ENCODE results near the gene TCP11L2.

DNA sequence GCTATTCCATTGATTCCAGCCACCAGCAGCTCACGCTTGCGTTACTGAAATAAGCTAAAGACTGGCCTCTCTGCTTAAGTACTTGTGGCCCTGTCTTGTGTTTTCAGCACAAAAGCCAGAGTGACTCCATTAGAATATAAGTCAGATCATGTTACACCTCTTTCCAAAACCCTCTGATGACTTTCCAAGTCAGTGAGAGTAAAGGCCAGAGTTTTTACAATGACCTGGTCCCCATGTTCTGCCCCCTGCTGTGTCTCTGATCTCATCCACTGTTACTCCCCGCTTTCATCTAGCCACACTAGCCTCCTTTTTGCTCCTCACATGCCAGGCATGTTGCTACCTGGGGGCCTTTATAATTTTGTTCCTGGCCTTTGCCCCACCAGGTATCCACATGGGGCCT is 47.8 kb upstream of the TCP11L2 start:
- no peak for TF ChIP-seq SP1 (IDR thresholded peaks at IDR 0.05)
- TF ChIP-seq, protein P1, sequence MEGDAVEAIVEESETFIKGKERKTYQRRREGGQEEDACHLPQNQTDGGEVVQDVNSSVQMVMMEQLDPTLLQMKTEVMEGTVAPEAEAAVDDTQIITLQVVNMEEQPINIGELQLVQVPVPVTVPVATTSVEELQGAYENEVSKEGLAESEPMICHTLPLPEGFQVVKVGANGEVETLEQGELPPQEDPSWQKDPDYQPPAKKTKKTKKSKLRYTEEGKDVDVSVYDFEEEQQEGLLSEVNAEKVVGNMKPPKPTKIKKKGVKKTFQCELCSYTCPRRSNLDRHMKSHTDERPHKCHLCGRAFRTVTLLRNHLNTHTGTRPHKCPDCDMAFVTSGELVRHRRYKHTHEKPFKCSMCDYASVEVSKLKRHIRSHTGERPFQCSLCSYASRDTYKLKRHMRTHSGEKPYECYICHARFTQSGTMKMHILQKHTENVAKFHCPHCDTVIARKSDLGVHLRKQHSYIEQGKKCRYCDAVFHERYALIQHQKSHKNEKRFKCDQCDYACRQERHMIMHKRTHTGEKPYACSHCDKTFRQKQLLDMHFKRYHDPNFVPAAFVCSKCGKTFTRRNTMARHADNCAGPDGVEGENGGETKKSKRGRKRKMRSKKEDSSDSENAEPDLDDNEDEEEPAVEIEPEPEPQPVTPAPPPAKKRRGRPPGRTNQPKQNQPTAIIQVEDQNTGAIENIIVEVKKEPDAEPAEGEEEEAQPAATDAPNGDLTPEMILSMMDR (IDR thresholded peaks at IDR 0.05; ENCODE audit: low read depth, low read length, missing input control), result no peak
- TF ChIP-seq TAF1 (conservative IDR thresholded peaks at IDR 0.05), result no peak
- TF ChIP-seq FOXA1 (IDR thresholded peaks at IDR 0.05), result no peak
- no peak for TF ChIP-seq JUND (IDR thresholded peaks at IDR 0.05)
- TF ChIP-seq, protein P2, sequence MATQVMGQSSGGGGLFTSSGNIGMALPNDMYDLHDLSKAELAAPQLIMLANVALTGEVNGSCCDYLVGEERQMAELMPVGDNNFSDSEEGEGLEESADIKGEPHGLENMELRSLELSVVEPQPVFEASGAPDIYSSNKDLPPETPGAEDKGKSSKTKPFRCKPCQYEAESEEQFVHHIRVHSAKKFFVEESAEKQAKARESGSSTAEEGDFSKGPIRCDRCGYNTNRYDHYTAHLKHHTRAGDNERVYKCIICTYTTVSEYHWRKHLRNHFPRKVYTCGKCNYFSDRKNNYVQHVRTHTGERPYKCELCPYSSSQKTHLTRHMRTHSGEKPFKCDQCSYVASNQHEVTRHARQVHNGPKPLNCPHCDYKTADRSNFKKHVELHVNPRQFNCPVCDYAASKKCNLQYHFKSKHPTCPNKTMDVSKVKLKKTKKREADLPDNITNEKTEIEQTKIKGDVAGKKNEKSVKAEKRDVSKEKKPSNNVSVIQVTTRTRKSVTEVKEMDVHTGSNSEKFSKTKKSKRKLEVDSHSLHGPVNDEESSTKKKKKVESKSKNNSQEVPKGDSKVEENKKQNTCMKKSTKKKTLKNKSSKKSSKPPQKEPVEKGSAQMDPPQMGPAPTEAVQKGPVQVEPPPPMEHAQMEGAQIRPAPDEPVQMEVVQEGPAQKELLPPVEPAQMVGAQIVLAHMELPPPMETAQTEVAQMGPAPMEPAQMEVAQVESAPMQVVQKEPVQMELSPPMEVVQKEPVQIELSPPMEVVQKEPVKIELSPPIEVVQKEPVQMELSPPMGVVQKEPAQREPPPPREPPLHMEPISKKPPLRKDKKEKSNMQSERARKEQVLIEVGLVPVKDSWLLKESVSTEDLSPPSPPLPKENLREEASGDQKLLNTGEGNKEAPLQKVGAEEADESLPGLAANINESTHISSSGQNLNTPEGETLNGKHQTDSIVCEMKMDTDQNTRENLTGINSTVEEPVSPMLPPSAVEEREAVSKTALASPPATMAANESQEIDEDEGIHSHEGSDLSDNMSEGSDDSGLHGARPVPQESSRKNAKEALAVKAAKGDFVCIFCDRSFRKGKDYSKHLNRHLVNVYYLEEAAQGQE (IDR thresholded peaks at IDR 0.05), result no peak
- TF ChIP-seq, protein P3, sequence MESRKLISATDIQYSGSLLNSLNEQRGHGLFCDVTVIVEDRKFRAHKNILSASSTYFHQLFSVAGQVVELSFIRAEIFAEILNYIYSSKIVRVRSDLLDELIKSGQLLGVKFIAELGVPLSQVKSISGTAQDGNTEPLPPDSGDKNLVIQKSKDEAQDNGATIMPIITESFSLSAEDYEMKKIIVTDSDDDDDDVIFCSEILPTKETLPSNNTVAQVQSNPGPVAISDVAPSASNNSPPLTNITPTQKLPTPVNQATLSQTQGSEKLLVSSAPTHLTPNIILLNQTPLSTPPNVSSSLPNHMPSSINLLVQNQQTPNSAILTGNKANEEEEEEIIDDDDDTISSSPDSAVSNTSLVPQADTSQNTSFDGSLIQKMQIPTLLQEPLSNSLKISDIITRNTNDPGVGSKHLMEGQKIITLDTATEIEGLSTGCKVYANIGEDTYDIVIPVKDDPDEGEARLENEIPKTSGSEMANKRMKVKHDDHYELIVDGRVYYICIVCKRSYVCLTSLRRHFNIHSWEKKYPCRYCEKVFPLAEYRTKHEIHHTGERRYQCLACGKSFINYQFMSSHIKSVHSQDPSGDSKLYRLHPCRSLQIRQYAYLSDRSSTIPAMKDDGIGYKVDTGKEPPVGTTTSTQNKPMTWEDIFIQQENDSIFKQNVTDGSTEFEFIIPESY (IDR thresholded peaks at IDR 0.05), result no peak
- TF ChIP-seq, protein P4, sequence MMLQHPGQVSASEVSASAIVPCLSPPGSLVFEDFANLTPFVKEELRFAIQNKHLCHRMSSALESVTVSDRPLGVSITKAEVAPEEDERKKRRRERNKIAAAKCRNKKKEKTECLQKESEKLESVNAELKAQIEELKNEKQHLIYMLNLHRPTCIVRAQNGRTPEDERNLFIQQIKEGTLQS (IDR thresholded peaks at IDR 0.05), result no peak
- no peak for TF ChIP-seq EGR1 (IDR thresholded peaks at IDR 0.05; ENCODE audit: low read depth in 2 of 2)
- TF ChIP-seq, protein P5, sequence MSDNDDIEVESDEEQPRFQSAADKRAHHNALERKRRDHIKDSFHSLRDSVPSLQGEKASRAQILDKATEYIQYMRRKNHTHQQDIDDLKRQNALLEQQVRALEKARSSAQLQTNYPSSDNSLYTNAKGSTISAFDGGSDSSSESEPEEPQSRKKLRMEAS (IDR thresholded peaks at IDR 0.05), result no peak

All from liver (tissue), 3 donors.